GM08714 (cell line): ENCODE results near the gene FOXP4.
A peak's percentile ranks its signal among the peaks of the same experiment; 100 is the strongest.

Experiments
- H3K4me3 ChIP-seq: fragments of 200-500 bp; sonication (Bioruptor generic); 2 replicates; pipeline ENCODE4 v1.5.1; 2014; ENCODE audit warnings: mild to moderate bottlenecking, low read length, inconsistent platforms
- ZNF274 ChIP-seq: IDR thresholded peaks from 2 replicates; pipeline ENCODE4 v1.6.1; 2012; ENCODE audit warnings: mild to moderate bottlenecking, low read depth, low read length

FOXP4 gene

DNA sequence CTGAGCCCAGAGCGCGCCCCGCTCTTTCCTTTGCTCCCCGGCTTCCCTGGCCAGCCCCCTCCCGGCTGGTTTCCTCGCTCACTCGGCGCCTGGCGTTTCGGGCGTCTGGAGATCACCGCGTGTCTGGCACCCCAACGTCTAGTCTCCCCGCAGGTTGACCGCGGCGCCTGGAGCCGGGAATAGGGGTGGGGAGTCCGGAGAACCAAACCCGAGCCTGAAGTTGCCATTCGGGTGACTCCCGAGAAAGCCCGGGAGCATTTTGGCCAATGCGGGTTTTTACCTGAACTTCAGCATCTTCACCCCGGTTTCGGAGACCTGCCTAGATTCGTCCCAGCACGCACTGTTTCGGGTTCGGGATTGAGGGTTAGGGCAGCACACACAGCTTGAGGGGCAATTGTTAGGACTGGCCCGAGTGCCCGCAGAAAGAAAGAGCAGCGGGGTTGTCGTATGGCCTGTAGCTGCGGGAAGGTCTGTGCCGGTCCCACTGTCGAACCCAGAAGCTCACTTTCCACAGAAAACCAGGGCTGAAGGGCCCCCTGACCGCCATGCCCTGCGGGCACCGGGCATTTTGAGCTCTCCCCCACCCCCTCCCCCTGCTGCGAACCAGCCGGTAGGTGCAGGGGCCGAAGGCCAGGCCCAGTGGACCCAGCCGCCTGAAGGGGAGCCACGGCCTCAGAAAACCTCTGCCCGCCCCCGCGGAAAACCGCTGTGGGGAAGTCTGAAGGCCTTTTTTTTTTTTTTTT is 2.1 kb downstream of the FOXP4 start:
- TF ChIP-seq ZNF274: no peak
- H3K4me3 ChIP-seq: peak overlapping the region; percentile 88

DNA sequence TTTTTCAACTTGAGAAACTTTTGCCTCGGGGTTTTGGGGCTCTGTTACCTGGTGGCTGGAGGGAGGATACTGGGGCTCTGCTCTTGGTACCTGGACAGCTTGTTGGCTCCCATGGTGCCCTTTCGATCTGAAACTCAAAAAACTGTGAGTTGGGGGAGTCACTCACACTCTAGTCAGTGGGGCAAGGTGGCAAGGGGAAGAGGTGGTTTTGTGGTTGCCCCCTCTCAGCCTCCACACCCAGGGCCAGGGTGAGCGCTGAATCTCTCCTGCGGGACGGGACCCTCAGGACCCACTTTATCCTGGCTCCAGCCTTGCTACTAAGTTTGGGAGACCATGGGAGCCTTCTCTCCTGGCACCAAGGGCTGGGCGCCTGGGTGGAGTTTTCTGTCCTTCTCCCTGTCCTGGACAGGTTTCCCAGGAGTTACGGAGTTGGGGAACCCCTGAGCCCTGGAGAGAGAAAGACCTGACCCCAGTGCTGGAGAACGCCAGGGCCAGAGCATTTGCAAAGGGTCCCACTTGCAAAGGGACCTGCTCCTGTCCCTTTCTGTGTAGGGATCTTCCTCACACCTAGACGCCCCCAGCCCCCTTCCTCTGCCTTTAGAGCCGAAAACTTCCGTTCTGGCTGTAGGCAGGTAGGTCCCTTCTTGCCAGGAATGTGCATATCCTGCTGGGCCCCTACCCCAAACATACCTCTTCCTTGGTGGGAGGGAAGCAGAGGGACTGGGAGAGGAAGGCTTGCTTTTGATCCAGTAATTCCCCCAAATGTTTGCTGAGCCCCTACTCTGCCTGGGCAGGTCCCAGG is 2.9 kb downstream of the FOXP4 start:
- TF ChIP-seq ZNF274: no peak
- peak overlapping the region; percentile 88; the same call in 1 of the 2 replicates for H3K4me3 ChIP-seq

DNA sequence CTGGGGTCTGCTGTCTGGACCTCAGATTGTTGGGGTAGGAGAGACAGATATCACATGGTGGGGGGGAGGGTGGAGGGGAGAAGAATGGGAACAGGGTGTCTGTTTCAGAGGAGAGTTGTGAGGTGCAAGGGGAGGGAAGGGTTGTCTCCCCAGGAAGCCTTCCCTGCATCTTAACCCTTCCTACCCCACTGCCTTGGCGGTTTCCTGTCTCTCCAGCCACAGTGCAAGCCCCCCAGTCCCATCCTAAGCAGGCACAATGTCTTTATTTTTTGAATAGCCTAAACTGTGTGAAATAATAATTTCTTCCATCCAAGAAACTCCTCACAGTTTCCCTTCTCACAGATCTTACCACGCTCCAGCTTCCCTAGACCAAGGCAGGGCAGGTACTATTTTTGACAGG is 3.5 kb downstream of the FOXP4 start:
- no peak for TF ChIP-seq ZNF274
- H3K4me3 ChIP-seq: no peak overlapping the region

DNA sequence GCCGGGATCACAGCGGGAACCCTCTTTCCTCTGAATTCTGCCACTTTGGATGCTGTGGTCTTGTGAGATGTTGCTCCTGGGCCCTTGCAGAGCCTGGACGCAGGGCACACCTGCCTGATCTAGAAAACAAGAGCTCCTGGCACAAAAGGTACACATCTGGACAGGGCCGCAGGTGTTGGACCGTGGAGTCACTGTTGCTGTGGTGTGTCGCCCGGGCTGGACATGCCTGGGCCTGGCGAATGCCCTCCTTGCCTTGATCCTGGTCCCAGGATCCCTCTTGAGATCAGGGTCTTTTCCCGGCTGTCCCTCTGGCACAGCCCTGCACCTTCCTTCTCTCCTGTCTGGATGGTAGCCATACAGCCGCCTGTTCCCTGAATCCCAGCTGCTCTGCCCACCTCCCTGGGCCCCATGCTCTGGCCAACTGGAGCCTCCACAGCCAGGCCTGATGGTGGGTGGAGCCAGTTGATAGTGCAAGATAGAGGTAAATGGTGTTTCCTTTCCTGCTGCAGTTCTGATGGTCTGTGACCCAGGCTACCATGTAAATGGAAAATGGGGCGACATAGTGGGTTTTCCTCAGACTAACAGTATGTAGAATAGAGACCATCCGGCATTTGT is 5.0 kb downstream of the FOXP4 start:
- no peak overlapping the region for H3K4me3 ChIP-seq
- no peak for TF ChIP-seq ZNF274

DNA sequence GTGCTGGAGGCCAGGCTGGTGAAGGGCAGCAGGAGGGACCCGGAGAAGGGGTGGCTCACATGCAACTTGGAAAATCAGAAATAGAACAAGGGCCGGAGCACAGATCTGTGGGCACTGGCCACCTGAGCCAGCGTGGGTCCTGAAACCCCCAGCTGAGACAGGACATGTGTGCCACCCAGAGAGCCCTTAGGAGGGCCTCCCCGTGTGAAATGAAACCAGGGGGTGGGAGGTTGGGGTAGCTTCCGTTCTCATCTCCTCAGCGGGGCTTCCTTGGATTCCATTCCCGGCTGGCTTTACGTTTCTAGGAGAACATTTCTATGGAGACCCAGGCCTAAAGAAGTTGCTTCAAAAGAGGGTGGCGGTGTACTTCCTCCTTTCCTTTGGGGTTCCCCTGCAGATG is 5.7 kb downstream of the FOXP4 start:
- no peak for TF ChIP-seq ZNF274
- no peak overlapping the region for H3K4me3 ChIP-seq

DNA sequence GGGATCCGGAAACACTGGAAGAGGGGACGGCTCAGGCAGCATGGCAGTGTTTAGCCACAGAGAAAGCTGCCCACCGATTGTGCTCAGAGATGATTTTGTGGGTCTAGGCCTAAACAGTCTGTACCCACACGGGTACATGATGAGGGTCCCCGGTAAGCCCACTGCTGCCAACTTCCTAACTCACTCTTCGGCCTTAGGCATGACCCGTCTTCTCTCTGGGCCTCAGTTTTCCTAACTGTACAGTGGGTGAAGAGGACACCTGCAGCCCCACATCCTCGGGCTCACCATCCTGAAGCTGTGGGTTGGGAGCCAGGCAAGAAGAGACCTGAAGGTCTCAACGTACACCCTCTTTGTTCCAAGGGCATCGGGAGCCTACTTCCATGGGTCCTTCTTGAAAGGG is 6.5 kb downstream of the FOXP4 start:
- H3K4me3 ChIP-seq: no peak overlapping the region
- TF ChIP-seq ZNF274: no peak

DNA sequence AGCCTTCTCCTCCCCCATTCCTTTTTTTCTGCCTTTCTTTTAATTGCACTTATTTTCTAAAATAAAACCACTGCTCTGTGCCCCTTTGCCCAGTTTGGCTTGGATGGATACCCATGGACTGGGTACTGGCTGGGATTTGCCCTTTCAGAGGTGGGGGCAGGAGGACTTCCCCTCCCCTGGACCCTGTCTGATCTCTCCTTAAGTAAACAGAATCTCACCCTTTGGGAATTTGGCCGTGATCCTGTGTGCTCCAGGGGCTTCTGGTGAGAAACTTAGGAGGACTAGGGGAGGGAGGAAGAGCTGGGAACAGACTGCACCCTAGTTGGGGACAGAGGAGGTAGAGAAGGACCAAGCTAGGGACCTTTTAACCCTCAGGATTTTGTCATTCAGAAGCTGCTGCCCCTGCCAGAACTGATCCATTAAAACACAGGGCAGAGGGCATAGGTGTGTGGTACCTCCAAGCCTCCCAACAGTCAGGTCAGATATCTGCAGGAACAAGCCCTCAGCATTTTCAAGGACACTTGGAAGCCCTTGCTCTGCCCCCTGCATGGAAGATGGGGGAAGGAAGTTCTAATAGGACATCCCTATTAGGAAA is 7.3 kb downstream of the FOXP4 start:
- TF ChIP-seq ZNF274: no peak
- no peak overlapping the region for H3K4me3 ChIP-seq

DNA sequence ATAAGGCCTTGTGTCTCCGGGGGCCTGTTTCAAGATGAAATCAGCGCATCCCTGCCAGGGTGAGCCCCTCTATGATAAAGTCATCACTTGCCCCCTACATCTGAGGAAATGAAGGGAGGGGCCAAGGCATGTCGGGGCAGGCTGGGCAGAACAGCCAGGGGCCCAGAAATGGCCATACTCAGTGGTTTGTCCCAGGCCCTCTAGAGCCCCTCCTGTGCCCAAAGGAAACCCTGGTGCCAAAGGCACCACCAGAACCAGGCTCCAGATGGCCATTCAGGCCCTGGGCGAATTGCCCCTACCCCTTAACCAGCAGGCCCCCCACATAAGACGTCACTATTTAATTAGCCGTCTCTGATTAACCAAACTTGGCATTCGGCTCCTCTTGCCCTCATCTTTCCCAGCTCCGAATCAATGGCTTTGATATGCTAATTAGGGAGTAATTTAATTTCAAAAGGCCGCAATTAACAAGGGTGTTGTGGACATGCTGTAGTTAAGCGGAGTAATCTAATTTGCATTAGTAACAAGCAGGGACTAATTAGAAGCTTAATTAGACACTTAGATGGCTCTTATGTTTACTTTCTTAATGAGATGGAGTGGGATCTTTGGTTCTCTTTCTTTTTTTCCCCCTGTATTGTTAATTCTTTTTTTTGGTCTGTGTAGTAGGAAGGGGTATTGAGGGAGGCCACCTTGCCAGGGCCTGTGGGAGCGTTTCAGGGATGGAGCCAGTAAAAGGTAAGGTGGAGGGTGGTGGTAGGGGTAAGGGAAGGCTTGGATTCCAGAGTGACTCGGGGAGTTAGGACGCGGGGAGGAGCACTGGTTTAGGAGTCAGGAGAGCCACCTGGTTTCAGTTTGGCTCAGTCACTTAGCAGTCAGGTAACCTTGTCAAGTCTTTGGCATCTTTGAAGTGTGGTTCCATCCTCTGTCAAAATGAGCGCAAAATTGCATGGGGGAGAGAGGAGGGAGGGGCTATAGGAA is 9.4 kb downstream of the FOXP4 start:
- H3K4me3 ChIP-seq: no peak overlapping the region
- TF ChIP-seq ZNF274: no peak

DNA sequence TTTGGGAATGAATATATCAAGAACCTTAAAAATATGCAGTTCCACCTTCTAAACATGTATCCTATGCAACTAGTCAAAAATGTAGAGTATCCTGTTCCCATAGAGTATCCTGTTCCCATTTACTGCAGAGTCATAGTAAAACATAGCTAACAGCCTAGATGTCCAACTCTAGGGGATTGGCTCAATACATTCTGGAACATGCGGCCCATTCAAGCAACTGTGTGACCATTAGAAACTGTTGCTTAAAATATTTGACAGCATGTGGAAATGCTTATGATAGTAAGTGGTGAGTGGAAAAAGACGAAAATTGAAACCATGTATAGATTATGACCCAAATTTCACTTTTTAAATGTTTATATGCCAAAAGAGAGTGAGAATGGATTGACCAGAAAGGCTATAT is 11.2 kb downstream of the FOXP4 start:
- H3K4me3 ChIP-seq: no peak overlapping the region
- no peak for TF ChIP-seq ZNF274

DNA sequence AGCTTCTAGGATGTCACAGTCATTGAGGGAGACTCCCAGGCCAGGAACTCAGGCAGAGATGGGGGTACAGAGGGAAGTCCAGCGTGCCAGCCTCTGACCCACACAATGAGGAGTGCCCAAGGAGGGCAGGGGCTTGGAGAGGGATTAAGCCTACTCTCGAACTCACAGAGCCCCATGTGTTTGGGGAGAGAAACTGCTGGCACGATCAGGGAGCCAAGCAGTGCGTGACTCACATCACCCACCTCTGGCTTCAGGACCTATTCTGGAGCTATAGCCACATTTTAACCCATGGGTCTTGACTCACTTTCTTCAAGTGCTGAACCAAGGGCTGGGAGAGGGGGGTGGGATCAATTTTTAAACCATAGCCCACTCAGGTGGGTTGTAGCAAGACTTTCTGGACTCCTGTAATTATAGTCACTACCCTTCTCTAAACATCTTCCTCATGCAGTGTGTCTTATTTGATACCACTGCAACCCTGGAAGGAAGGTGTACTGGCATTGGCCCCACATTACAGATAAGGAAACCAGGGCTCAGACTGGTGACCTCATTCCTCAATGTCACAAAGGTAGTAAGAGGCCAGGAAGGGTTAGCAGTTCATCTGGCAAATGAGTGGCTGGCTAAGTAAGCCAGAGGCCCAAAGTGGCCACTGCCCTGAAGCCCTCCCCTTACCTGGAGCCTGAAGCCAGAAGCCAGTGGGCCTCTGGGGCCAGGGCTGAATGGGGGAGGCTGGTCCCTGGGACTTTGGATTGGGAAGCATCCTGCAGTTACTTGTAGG is 12.0 kb downstream of the FOXP4 start:
- no peak for TF ChIP-seq ZNF274

DNA sequence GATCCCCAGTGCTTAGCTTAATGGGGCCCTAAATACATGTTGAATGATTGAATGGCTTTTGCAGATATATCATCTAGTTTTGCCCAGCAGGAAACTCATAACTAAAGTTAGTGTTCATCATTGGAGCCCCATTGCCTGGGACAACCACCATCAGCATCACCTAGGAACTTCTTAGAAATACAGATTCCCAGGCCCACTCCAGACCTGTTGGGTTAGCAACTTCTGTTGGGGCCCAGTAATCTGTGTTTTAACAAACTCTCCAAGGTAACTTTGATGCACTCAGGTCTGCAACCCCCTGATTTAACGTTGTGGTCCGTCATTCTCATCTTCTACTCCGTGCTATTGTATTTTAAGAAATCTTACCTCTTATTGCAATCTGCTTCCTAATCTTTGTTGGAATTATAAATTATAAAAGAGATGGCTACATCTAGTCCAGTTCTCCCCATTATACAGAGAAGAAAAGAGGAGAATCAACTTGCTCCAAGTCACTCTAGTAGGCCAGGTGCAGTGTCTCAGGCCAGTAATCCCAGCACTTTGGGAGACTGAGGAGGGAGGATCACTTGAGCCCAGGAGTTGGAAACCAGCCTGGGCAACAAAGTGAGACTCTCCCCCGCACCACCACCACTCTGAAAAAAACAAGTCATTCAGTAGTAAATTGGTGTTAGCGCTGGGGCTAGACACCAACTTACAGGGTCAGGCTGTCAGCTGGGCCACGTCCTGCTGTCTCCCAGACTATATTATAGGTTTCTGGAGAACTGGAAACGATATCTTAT is 13.7 kb downstream of the FOXP4 start:
- peak overlapping the region; percentile 55; the same call in 1 of the 2 replicates for H3K4me3 ChIP-seq
- no peak for TF ChIP-seq ZNF274

More for the DNA sequence above, 12.0 kb downstream of the FOXP4 start:
- no peak overlapping the region for H3K4me3 ChIP-seq
